ENCODE measurements around the gene KRTAP5-2.

KRTAP5-2 gene

DNA sequence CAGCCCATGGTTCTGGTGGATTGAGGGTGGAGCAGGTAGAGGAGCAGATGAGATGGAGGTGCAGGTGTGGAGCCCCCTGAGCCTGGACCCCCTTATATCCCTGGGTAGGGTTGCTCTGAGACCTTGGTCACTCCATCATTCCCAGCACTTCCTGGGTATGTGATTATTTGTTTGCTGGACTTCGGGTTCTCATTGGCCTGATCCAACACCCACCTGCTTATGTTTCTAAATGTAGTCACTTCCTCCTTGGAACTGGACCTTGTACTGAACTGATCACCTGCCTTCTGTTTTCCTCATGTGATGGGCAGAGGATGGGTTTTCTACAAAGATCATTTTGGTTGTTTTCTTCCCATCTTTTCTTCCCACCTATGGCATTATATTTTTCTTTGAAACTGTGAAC, 24.0 kb upstream of the KRTAP5-2 start, which contains the start of gene KRTAP5-4:
KRTAP5-4 (minus strand) TSS at position 53 of the 400 bp plus-strand sequence; CDS start at position 8, 45 bp downstream.
- TF ChIP-seq, protein P1, sequence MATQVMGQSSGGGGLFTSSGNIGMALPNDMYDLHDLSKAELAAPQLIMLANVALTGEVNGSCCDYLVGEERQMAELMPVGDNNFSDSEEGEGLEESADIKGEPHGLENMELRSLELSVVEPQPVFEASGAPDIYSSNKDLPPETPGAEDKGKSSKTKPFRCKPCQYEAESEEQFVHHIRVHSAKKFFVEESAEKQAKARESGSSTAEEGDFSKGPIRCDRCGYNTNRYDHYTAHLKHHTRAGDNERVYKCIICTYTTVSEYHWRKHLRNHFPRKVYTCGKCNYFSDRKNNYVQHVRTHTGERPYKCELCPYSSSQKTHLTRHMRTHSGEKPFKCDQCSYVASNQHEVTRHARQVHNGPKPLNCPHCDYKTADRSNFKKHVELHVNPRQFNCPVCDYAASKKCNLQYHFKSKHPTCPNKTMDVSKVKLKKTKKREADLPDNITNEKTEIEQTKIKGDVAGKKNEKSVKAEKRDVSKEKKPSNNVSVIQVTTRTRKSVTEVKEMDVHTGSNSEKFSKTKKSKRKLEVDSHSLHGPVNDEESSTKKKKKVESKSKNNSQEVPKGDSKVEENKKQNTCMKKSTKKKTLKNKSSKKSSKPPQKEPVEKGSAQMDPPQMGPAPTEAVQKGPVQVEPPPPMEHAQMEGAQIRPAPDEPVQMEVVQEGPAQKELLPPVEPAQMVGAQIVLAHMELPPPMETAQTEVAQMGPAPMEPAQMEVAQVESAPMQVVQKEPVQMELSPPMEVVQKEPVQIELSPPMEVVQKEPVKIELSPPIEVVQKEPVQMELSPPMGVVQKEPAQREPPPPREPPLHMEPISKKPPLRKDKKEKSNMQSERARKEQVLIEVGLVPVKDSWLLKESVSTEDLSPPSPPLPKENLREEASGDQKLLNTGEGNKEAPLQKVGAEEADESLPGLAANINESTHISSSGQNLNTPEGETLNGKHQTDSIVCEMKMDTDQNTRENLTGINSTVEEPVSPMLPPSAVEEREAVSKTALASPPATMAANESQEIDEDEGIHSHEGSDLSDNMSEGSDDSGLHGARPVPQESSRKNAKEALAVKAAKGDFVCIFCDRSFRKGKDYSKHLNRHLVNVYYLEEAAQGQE (IDR thresholded peaks at IDR 0.05; ENCODE audit: insufficient read depth in 1 of 2, low read depth in 2 of 2, low read length in 2 of 2), result no peak
- TF ChIP-seq POLR2AphosphoS5 (IDR thresholded peaks at IDR 0.05; ENCODE audit: low read depth, low read length) (no peak), TAF1 (IDR thresholded peaks at IDR 0.05; ENCODE audit: borderline replicate concordance, insufficient read depth, low read length) (no peak), SIN3A (IDR thresholded peaks at IDR 0.05; ENCODE audit: borderline replicate concordance, insufficient read depth, low read length) (no peak), FOXP2 (optimal IDR thresholded peaks at IDR 0.05; ENCODE audit: borderline replicate concordance, extremely low read depth, extremely low read length, insufficient read depth) (no peak)

DNA sequence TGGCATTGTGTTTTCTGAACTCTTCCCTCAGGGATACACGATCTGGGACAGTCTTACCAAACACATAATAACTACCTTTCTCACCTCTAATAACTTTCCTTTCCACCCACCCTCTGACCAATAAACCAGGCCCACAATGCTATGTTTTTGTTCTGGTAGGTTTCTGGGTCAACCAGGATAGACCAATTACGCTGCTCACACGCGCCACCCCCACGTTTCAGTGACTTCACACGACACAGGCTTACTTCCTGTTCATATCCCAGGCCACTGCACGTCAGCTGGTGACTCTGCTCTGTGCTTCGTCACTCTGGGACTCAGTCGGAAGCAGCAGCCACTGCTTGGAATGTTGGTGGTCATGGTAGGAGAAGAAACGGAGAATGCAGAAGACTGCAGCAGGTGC, 21.4 kb upstream of the KRTAP5-2 start:
- TF ChIP-seq POLR2AphosphoS5 (IDR thresholded peaks at IDR 0.05; ENCODE audit: low read depth, low read length), result no peak
- TF ChIP-seq SIN3A (IDR thresholded peaks at IDR 0.05; ENCODE audit: borderline replicate concordance, insufficient read depth, low read length), result no peak
- no peak for TF ChIP-seq FOXP2 (optimal IDR thresholded peaks at IDR 0.05; ENCODE audit: borderline replicate concordance, extremely low read depth, extremely low read length, insufficient read depth)
- TF ChIP-seq, protein P1 (IDR thresholded peaks at IDR 0.05; ENCODE audit: insufficient read depth in 1 of 2, low read depth in 2 of 2, low read length in 2 of 2), result no peak
- no peak for TF ChIP-seq TAF1 (IDR thresholded peaks at IDR 0.05; ENCODE audit: borderline replicate concordance, insufficient read depth, low read length)

DNA sequence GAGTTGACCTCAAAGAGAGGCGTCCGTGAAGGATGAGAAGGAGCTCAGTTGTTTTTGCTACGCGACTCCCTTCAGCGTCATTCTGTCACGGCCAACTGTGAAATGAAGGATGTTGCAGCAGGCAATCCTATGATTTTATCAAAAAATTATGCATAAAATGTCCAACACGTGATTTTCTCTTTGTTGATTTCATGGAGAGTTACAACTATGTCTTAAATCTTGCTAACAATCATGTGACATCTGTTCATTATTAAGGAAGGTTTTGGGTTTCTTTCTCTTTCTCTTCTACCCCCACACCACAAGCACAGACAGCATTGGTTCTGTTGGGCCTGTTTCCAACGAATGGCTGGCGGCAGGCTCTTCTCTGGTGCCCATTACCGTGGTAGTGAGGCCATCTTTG, 20.1 kb upstream of the KRTAP5-2 start:
- TF ChIP-seq SIN3A (IDR thresholded peaks at IDR 0.05; ENCODE audit: borderline replicate concordance, insufficient read depth, low read length) (no peak), FOXP2 (optimal IDR thresholded peaks at IDR 0.05; ENCODE audit: borderline replicate concordance, extremely low read depth, extremely low read length, insufficient read depth) (no peak), POLR2AphosphoS5 (IDR thresholded peaks at IDR 0.05; ENCODE audit: low read depth, low read length) (no peak)

DNA sequence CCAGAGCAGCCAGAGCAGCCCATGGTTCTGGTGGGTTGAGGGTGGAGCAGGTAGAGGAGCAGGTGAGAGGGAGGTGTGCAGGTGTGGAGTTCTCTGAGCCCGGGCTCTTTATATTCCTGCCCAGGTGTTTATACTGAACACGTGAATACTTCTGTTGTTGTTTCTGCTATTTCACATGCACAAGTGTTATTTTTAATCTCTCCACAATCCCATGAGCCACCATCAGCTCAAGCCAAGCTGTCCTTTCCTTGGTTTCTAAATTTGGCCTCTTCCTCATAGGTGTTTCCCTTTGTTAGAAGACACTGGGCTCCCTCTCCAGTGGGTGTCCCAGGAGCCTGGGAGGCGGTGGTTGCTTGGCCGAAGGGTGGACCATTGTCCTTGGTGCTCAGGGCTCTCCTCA, 10.3 kb upstream of the KRTAP5-2 start, which contains the start of gene KRTAP5-3:
KRTAP5-3 (minus strand) TSS at position 101 of the 400 bp plus-strand sequence; CDS start at position 23, 78 bp downstream.
- TF ChIP-seq SIN3A (IDR thresholded peaks at IDR 0.05; ENCODE audit: borderline replicate concordance, insufficient read depth, low read length), result no peak
- no peak for TF ChIP-seq TAF1 (IDR thresholded peaks at IDR 0.05; ENCODE audit: borderline replicate concordance, insufficient read depth, low read length)
- TF ChIP-seq, protein P1 (IDR thresholded peaks at IDR 0.05; ENCODE audit: insufficient read depth in 1 of 2, low read depth in 2 of 2, low read length in 2 of 2), result no peak
- no peak for TF ChIP-seq POLR2AphosphoS5 (IDR thresholded peaks at IDR 0.05; ENCODE audit: low read depth, low read length)

DNA sequence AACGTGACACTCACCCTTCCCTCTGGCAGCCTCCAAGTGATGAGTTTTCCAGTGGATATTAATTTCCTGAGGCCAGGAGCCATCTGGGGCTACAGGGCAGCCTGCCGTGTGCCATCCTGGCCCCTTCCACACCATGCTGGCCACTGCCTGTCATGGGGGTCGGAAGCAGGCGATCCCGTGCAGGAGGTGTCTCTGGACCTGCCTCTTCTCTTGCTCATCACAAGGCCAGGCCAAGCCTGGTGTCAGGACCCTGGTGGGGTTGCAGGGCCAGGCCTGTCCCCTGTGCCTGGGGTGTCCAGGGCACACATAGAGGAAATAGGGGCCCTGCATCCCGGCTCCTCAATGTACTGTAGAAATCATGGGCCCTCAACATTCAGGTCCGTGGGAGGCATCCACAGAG, 6.6 kb upstream of the KRTAP5-2 start:
- no peak for TF ChIP-seq TAF1 (IDR thresholded peaks at IDR 0.05; ENCODE audit: borderline replicate concordance, insufficient read depth, low read length)
- TF ChIP-seq SIN3A (IDR thresholded peaks at IDR 0.05; ENCODE audit: borderline replicate concordance, insufficient read depth, low read length), result no peak
- TF ChIP-seq, protein P1 (IDR thresholded peaks at IDR 0.05; ENCODE audit: insufficient read depth in 1 of 2, low read depth in 2 of 2, low read length in 2 of 2), result no peak
- TF ChIP-seq FOXP2 (optimal IDR thresholded peaks at IDR 0.05; ENCODE audit: borderline replicate concordance, extremely low read depth, extremely low read length, insufficient read depth), result no peak
- no peak for TF ChIP-seq POLR2AphosphoS5 (IDR thresholded peaks at IDR 0.05; ENCODE audit: low read depth, low read length)
